Small intestine (tissue), 7 donors: ENCODE measurements around the gene RBFOX2. TPM values are rescaled to one million over a fixed set of nuclear protein-coding genes. Genes with fewer than 3 reads are reported as not detected.
"Not testable (repeated sequence)": the region's sequence is repeated elsewhere in the genome, so short reads cannot be mapped to it uniquely, and the experiment has no call there.

Experiments
- DNase-seq, 2 donors: peaks; one replicate each; pipeline versions ENCODE4 v3.0.0 to v3.0.0-alpha.2; 2013
- FAIRE-seq: peaks from 2 replicates; lab custom pipeline; 2012; peaks lifted over from hg19 to GRCh38; lab: Jason Lieb, UNC
- H3K27ac ChIP-seq, 3 donors: one replicate each; pipeline ENCODE4 v1.5.1; 2013; ENCODE audit warnings: low read length in 2 of 3, mild to moderate bottlenecking in 2 of 3, control low read depth in 1 of 3, inconsistent platforms in 1 of 3, low read depth in 1 of 3, moderate library complexity in 1 of 3
- H3K27me3 ChIP-seq, 3 donors: one replicate each; pipeline ENCODE4 v1.6.1; 2013; ENCODE audit warnings: low read length in 3 of 3, inconsistent platforms in 1 of 3; ENCODE audit not compliant: control insufficient read depth in 3 of 3, insufficient read depth in 3 of 3
- H3K36me3 ChIP-seq, 3 donors: one replicate each; pipeline ENCODE4 v1.6.1; 2013; ENCODE audit warnings: low read length in 3 of 3, inconsistent platforms in 1 of 3, low read depth in 1 of 3, mild to moderate bottlenecking in 1 of 3, moderate library complexity in 1 of 3; ENCODE audit not compliant: control insufficient read depth in 3 of 3, insufficient read depth in 2 of 3
- H3K4me1 ChIP-seq, 3 donors: one replicate each; pipeline ENCODE4 v1.6.1; 2013; ENCODE audit warnings: low read length in 2 of 3, inconsistent platforms in 1 of 3, low read depth in 1 of 3, mild to moderate bottlenecking in 1 of 3, moderate library complexity in 1 of 3; ENCODE audit not compliant: control insufficient read depth in 3 of 3, insufficient read depth in 2 of 3
- H3K4me3 ChIP-seq, 3 donors: one replicate each; pipeline ENCODE4 v1.5.1; 2013; ENCODE audit warnings: low read length in 3 of 3, control low read depth in 1 of 3, inconsistent platforms in 1 of 3, low read depth in 1 of 3, mild to moderate bottlenecking in 1 of 3, moderate library complexity in 1 of 3
- H3K9me3 ChIP-seq, 2 donors: one replicate each; pipeline ENCODE4 v1.6.1; 2013; ENCODE audit warnings: low read depth in 1 of 2, low read length in 1 of 2; ENCODE audit not compliant: control insufficient read depth in 2 of 2, insufficient read depth in 1 of 2
- WGBS, 3 donors: extraction: QIAGEN DNeasy Blood & Tissue Kit; methylation state at CpG; one replicate each; pipeline ENCODE4 v1.1.7; 2013; 5-methylcytosine and 5-hydroxymethylcytosine counted together
- polyA plus RNA-seq, 4 donors: library from polyadenylated mRNA; stranded (reverse) in 3 of 4; unstranded in 1 of 4; fragments of 200-250 nt in 3 of 4; fragments of 120-200 nt in 1 of 4; gene quantifications; one replicate each; pipeline versions ENCODE4 v1.2.1 to v1.2.3, GENCODE V29; 2013
- donor health status: healthy with polysubstance abuse.
- donor health status: control.
- donor health status: control.
- donor health status: Bipolar disorder and iron deficiency.
- donor health status: healthy.

RBFOX2 gene
- polyA plus RNA-seq, 4 donors, result 12.3 to 43.1 (median 23.8) TPM

GRCh38 chr22:35797411-35797810 is 231.2 kb downstream of the RBFOX2 start:
- H3K4me1 ChIP-seq, result peaks cover 0 to 2% (median 0%) of the 10 kb centered on the region in 3 donors
- H3K9me3 ChIP-seq, result no peaks in the 10 kb centered on the region
- DNase-seq (no peak), FAIRE-seq (no peak)
- H3K4me3 ChIP-seq, result no peak overlapping the region
- H3K27ac ChIP-seq, result no peak overlapping the region
- no peaks in the 10 kb centered on the region for H3K27me3 ChIP-seq
- WGBS, 3 donors, result 85 to 95% (median 85%) methylated on average over 4 of the region's 4 CpGs
- H3K36me3 ChIP-seq, result peaks cover 0 to 3% (median 0%) of the 10 kb centered on the region in 3 donors

GRCh38 chr22:35795476-35795875 is 233.1 kb downstream of the RBFOX2 start:
- Histone ChIP-seq H3K9me3 (no peaks in the 10 kb centered on the region), H3K27ac (no peak overlapping the region), H3K27me3 (no peaks in the 10 kb centered on the region), H3K4me1 (no peaks in the 10 kb centered on the region), H3K4me3 (no peak overlapping the region), H3K36me3 (peaks cover 0 to 8% (median 0%) of the 10 kb centered on the region in 3 donors)
- no peak for FAIRE-seq
- DNase-seq, result no peak
- WGBS, 3 donors, result 25 to 58% (median 31%) methylated on average over 1 of the region's 1 CpG

GRCh38 chr22:35792506-35792905 is 236.1 kb downstream of the RBFOX2 start:
- Histone ChIP-seq H3K4me1 (no peaks in the 10 kb centered on the region), H3K27ac (no peak overlapping the region), H3K36me3 (peaks cover 0 to 8% (median 0%) of the 10 kb centered on the region in 3 donors), H3K9me3 (no peaks in the 10 kb centered on the region), H3K4me3 (no peak overlapping the region), H3K27me3 (no peaks in the 10 kb centered on the region)
- WGBS, 3 donors, result 51 to 79% (median 67%) methylated on average over 4 of the region's 4 CpGs
- peak; percentile 11 to 46 for DNase-seq
- no peak for FAIRE-seq

GRCh38 chr22:35791788-35792187 is 236.8 kb downstream of the RBFOX2 start:
- peak overlapping the region in 1 of 3 donors; percentile 44 for H3K27ac ChIP-seq
- not testable (repeated sequence) for FAIRE-seq, H3K9me3 ChIP-seq, H3K4me3 ChIP-seq, H3K36me3 ChIP-seq, H3K27me3 ChIP-seq, H3K4me1 ChIP-seq
- DNase-seq, result peak; percentile 45 to 77
- 76 to 84% (median 83%) methylated on average over 2 of the region's 2 CpGs for WGBS, 3 donors

- 64 to 79% (median 75%) methylated on average over 4 of the region's 4 CpGs for WGBS, 3 donors
- Histone ChIP-seq H3K36me3 (peaks cover 0 to 25% (median 4%) of the 10 kb centered on the region in 3 donors), H3K4me1 (no peaks in the 10 kb centered on the region), H3K4me3 (no peak overlapping the region), H3K9me3 (no peaks in the 10 kb centered on the region), H3K27ac (no peak overlapping the region), H3K27me3 (no peaks in the 10 kb centered on the region)
- DNase-seq, result no peak
- no peak for FAIRE-seq
These were observed 243.3 kb downstream of the RBFOX2 start for GRCh38 chr22:35785181-35785923.

GRCh38 chr22:35784633-35785032 is 244.0 kb downstream of the RBFOX2 start:
- H3K27me3 ChIP-seq, result no peaks in the 10 kb centered on the region
- FAIRE-seq (no peak), DNase-seq (no peak)
- H3K36me3 ChIP-seq, result peaks cover 0 to 25% (median 4%) of the 10 kb centered on the region in 3 donors
- WGBS, 3 donors, result 97 to 98% (median 98%) methylated on average over 21 of the region's 21 CpGs
- no peak overlapping the region for H3K4me3 ChIP-seq
- H3K27ac ChIP-seq, result no peak overlapping the region
- H3K9me3 ChIP-seq, result no peaks in the 10 kb centered on the region
- H3K4me1 ChIP-seq, result no peaks in the 10 kb centered on the region

GRCh38 chr22:35783943-35784614 is 244.5 kb downstream of the RBFOX2 start:
- FAIRE-seq (no peak), DNase-seq (no peak)
- H3K27me3 ChIP-seq, result no peaks in the 10 kb centered on the region
- H3K4me3 ChIP-seq, result no peak overlapping the region
- 91 to 95% (median 93%) methylated on average over 11 of the region's 11 CpGs for WGBS, 3 donors
- no peaks in the 10 kb centered on the region for H3K4me1 ChIP-seq
- H3K9me3 ChIP-seq, result no peaks in the 10 kb centered on the region
- no peak overlapping the region for H3K27ac ChIP-seq
- peaks cover 0 to 25% (median 4%) of the 10 kb centered on the region in 3 donors for H3K36me3 ChIP-seq

- H3K4me3 ChIP-seq, result no peak overlapping the region
- no peak overlapping the region for H3K27ac ChIP-seq
- no peaks in the 10 kb centered on the region for H3K4me1 ChIP-seq
- peaks cover 0 to 25% (median 4%) of the 10 kb centered on the region in 3 donors for H3K36me3 ChIP-seq
- WGBS, 3 donors, result 90 to 95% (median 93%) methylated on average over 5 of the region's 5 CpGs
- no peaks in the 10 kb centered on the region for H3K27me3 ChIP-seq
- no peaks in the 10 kb centered on the region for H3K9me3 ChIP-seq
- FAIRE-seq (no peak), DNase-seq (no peak)
These were observed 246.1 kb downstream of the RBFOX2 start for GRCh38 chr22:35782504-35782903.
